Pons (tissue), 1 donor: ENCODE data around the gene ITGB7.

Experiments
- DNase-seq: peaks from one replicate; pipeline ENCODE4 v3.0.0-alpha.2; 2016; ENCODE audit warnings: low spot score

The ITGB7 gene, protein sequence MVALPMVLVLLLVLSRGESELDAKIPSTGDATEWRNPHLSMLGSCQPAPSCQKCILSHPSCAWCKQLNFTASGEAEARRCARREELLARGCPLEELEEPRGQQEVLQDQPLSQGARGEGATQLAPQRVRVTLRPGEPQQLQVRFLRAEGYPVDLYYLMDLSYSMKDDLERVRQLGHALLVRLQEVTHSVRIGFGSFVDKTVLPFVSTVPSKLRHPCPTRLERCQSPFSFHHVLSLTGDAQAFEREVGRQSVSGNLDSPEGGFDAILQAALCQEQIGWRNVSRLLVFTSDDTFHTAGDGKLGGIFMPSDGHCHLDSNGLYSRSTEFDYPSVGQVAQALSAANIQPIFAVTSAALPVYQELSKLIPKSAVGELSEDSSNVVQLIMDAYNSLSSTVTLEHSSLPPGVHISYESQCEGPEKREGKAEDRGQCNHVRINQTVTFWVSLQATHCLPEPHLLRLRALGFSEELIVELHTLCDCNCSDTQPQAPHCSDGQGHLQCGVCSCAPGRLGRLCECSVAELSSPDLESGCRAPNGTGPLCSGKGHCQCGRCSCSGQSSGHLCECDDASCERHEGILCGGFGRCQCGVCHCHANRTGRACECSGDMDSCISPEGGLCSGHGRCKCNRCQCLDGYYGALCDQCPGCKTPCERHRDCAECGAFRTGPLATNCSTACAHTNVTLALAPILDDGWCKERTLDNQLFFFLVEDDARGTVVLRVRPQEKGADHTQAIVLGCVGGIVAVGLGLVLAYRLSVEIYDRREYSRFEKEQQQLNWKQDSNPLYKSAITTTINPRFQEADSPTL

DNA sequence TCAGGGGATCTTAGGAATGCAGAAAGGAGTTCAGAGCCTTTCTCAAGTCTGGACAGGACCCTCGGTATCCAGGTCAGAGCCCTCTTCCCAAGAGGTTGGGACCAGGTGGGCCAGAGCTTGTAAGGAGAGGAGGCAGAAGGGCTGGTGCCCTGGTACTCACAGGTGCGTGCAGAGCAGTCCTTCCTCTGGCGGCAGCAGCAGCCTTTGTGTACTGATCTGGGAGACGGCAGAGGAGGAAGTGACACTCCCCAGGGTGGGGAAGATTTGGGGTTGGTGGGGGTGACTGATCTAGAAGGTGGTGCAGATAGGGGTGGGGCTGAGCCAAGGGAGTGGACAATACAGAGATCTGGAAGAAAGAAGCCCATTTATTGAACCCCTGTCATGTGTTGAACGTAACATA is at the start of gene ITGB7:
Gene ITGB7, minus strand, starts transcription at position 210 of the 400 bp plus-strand sequence. CDS start 6,808 bp downstream, outside the sequence.
- no peak for DNase-seq

DNA sequence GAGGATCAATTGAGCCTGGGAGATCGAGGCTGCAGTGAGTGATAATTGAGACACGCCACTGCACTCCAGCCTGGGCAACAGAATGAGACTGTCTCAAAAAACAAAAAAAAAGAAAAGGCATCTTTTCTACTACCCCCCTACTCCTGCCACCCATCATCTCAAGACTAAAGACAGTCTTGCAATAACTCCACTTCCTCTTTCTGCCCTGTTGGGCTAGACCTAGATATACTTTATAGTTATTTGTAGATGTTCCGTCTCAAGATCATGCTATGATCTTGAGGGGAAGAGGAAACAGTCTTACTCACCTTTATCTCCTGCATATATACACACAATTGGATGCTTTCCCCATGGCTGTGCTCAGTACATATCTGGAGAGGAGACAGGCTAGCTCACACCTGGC is 48.9 kb upstream of the ITGB7 start:
- DNase-seq: no peak

DNA sequence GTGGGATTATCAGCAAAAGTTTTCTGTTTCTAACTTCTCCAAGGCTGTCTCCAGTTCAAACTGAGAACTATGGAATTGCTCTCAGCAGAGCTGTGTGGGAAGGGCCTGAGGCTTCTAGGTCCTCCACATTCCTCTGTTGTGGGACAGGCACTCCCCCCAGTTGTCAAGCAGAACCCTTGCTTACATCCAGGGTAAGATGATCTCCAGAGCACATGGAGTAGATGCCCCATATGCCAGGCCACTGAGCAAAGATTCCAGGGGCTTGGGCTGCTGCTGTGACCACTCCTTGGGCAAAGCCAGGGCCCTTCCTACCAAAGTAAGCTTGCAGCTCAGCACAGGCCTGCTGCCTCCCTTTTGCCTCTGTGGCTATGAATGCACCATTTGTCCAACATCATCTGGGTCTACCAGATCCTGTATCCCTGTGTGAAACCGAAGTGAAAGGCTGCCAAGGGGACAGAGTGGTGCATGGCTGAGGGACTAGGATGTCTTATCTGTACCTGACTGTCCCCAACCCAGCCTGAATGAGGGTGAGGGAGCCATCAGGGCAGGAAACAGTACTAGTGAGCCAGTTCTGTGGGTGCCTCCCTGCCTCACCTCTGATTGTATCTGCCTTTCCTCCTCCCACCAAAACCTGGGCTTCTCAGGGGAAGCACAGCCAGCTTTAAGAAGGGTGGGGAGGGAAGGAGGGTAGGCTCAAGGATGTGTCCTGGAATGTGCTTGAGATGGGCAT is 47.9 kb upstream of the ITGB7 start:
- DNase-seq: no peak

DNA sequence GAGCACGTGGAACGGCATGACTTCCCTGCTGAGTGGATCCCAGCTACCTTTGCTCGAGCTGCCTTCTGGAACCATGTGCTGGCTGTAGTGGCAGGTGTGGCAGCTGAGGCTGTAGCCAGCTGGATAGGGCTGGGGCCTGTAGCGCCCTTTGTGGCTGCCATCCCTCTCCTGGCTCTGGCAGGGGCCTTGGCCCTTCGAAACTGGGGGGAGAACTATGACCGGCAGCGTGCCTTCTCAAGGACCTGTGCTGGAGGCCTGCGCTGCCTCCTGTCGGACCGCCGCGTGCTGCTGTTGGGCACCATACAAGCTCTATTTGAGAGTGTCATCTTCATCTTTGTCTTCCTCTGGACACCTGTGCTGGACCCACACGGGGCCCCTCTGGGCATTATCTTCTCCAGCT is 46.2 kb upstream of the ITGB7 start:
- DNase-seq: no peak

DNA sequence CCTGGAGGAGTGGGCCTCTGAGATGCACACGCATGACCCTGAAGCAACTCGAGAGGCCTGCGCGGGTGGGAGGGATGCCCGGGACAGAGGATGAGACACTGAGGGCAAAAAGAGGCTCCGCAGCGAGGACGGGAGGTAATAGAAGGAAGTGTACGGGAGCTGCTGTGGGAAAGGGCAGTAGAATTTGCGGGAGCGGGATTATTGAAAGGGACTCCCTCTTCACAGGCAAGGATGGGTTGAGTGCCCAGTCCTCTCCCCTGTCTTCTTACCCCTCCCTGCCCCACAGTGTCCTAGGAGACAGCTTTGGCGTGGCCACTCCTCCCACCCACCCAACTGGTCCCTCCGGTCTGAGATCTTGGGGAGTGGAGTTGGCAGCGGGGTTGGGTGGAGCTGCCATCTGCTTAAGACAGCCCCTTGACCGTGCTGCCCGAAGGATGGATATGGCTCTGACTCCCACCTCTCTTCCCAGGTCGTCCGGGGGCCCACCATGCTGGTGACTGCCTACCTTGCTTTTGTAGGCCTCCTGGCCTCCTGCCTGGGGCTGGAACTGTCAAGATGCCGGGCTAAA is 45.4 kb upstream of the ITGB7 start:
- no peak for DNase-seq

DNA sequence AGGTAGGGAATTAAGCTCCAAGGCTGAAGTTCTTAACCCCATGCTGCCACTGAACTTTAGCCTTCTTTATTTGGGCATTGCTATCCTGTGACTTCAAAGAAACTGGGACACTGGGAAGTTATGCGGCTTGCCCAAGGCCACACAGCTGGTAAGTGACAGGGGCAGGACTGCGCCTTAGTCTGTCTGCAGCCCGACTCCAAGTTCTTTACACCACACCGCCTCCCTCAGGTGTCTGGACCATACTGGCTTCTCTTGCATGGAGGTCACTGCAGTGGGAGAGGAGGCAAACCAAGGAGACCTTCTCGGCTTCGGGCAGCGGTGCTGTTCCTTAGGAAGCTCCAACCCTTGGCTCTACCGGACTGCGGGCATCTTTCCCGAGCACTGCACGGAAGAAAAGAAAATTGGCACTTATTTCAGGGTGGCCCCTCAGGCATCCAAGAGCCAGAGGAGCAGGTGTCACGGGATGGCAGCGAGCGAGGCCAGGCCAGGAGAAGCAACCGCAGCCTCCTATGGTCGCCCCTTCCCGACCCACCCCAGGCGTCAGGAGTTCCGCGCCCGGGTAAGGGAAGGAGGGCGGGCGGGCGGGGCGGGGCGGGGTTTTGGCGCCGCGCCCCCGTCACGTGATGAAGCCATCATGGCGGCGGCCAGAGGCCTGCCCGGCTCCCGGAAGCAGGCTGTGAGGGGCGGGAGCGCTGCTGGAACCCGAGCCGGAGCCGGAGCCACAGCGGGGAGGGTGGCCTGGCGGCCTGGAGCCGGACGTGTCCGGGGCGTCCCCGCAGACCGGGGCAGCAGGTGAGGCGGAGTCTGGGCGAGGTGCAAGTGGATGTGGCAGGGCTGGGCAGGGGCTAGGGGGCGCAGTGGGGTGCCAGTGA is 44.7 kb upstream of the ITGB7 start:
- peak; percentile 83 for DNase-seq

DNA sequence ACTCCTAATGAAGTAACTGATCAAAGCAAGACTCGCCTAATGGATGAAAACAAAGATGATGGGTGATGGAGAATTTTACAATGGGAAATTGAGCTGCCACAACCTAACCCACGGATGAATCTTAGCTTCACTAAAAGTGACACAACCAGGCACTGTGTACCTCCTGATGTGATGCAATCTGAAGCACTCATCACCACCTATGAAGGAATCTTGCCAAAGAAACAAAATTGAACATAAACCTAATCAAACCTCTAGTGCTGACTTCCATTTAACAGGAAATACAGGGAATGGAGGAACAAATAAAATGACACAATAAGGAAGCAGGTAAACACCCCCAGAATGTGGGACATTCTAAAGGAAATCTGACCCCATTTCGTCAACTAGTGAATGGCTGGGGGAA is 38.2 kb upstream of the ITGB7 start:
- no peak for DNase-seq

DNA sequence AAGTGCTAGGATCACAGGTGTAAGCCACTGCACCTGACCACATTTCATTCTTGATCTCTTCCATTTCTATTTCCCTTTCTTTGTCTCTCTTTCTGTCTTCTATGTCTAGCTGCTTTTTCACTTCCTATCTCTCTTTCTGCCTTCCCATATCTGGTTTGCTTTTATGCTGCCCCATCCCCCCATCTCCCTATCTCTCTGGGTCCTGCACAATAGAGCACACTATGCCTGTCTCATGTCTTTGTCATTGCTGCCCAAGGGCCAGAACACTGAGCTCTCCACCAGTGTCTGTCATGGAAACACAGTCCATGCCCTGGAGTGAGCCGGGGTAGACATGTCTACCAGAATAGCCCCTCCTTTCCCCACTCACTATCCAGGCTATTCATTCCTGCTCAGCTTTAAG is 37.3 kb upstream of the ITGB7 start:
- DNase-seq: no peak

DNA sequence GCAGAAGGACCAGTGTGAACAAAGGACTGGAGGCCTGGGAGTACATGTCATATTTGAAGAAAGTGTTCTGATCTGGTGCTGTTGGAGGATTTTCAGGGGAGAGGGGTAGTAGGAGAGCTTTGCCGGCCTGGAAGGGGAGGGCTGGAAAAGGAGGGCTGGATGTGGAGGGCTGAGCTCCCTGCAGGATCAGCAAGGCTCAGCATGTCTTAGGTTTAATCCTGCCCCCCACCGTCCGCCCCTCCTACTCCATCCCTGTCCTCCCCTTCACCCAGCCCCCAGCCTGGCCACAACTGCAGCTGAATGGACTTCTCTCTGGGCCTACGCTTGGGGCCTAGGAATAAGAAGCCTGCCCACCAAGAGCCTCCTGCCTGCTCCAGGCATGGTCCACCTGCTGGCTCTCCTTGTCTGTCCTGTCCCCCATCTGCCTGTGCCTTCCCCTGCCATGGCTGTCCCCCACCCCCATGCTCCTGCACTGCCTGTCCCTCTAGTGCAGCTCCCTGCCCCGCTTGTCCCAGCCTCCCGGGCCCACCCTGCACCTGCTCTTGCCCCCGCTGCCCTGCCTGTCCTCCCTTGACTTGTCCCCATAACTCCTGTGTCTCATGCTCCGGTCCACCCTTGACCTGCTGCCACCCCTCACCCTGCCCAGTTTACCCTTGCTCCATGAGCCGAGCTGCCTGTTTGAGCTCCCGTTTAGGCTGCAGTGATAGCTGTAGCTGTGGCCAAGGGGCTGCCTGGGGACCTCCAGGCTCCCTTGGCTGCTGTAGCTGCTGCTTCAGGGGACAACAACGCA is 34.8 kb upstream of the ITGB7 start:
- no peak for DNase-seq

DNA sequence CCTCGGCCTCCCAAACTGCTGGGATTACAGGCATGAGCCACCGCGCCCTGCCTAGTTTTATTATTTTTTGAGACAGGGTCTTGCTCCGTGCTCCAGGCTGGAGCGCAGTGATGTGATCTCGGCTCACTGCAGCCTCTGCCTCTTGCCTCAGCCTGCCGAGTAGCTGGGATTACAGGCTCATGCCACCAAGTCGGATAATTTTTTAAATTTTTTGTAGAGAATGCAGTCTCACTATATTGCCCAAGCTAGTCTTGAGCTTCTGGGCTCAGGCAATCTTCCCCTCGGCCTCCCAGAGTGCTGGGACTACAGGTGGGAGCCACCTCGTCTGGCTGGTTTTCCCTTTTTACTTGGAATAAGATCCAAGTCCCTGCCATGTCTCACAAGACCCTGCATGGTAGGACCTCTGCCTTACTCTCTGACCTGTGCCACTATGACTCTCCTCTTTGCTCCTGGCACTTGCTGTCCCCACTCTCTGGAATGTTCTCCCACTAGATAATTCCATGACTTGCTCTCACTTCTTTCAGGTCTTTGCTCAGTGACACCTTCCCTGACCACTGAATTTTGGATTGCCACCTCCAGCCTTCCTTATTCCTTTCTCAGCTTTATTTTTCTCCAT is 32.7 kb upstream of the ITGB7 start:
- no peak for DNase-seq

DNA sequence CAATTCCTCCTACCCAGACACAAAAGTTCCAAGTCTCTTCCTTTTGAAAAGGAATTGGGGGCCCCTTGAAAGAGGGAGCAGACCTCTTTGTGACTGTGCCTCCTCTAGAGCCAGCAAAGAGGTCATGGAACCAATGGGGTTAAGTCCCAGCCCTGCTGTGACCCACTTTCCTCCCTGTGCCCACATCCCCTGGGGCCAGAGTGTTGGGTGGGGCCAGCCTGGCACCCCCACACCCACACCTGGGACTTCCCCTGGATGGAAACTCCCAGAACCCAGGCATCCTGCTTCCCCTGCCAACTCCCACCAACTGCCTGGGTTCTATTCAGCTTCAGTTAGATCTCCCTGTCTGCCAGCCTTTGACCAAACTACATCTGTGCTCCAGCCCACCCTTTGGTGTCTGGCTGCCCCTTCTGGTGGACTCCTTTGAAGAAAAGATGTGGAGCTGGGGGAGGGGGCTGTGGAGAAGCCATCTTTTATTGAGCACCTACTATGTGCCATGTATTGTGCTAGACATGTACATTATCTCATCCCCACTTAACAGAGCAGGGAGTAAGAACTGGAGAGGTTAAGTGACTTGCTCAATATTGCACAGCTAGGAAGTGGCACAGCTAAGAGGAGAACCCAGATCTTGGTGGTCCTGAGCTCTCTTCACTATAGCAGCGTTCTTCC is 29.5 kb upstream of the ITGB7 start:
- no peak for DNase-seq

DNA sequence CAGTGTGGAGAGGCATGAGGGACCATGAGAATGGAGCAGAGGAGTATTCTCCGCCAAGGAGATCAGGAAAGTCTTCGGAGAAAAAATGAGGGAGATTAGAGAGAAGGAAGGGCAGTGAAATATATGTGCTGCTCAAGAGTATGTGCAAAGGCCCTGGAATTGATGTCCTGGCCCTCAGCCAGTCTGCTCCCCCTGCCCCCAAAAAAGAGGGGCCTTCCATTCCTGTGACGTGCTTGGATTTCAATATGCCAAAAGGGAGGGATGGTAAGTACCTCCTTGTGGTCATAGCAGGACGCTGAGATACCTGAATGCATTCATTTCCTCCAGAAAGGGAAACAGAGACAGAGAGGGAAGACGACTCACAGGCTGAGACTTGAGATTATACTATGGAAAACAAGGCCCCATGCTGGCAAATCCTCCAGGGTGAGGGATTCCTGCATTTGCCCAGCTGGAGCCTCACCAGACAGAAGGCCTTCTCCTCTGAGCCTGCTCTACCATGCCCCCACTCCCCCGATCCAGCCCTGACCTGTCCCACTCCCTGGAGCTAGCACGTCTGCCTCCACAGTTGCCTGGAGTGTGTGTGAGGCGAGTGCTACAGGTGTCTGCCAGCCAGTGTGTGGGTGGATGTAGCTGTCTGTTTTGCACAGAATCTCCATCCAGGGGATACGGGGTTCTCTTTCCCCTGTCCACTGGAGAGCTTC is 28.8 kb upstream of the ITGB7 start:
- no peak for DNase-seq

DNA sequence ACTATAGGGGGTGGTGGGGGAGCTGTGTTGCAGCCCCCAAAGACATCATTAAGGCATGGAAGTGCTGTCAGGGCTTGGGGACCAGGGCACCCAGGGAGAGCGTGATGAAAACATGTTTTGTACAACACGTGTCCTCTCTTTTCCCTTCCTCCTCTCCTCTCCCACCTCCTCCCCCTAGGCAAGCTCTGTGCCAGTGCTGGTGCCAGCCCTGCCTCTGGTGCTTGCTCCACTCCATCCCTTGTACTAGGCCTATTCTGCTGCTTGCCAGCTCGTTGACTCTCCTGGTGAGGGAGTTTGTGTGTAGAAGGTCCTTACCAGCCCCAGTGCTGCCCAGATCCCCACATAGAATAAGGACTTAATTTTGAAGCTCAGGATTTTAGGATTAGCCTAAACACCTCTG is 28.1 kb upstream of the ITGB7 start:
- no peak for DNase-seq

DNA sequence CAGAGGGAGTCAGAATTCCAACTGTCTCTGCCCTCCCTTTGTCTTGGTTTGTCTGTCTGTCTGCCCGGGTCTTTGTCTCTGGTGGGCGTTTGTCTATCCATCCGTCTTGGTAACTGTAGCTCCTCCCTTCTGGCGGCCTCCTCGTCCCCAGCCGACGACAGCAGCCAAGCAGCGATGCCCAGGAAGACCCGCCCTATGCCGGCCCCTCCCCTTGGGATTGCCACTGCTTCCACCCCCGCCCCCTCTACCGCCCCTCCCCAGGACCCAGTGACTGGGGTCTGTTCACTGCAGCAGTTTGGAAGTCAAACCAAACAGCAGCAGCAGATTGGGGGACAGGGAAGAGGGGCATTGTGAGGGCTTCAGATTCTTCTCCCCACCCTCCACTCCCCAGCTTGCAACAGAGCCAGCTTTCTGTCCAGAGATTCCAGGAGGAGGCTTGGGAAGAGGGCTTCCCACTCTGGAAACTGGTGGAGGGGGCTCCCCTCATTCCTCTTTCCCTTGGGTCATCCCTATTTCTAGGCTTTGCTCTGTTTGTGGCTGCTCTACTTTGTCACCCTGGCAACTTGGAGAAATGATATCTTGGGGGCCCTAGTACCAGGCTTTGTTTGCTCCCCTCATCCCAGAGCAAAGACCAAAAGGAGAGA is 27.3 kb upstream of the ITGB7 start:
- no peak for DNase-seq

DNA sequence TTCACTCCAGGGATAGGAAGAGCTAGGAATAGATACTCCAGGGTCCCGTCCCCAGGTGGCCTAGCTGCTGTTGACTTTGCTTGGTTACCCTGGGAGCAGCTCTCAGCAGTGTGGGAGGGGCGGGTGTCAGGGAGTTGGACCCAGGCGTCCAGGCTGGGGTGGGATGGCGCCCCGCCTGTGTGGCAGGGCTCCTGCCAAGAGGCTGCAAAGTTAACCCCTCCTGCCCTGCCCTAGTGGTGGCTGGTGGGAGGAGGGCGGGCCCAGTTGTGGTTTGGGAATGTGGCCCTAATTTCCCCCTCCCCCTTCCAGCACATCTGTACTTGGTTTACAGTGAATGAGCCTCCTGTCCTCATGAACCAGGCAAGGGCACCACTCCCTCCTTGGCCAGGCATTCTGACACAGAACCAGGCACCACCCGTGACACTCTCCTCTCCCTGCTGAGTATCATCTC is 26.6 kb upstream of the ITGB7 start:
- DNase-seq: no peak

DNA sequence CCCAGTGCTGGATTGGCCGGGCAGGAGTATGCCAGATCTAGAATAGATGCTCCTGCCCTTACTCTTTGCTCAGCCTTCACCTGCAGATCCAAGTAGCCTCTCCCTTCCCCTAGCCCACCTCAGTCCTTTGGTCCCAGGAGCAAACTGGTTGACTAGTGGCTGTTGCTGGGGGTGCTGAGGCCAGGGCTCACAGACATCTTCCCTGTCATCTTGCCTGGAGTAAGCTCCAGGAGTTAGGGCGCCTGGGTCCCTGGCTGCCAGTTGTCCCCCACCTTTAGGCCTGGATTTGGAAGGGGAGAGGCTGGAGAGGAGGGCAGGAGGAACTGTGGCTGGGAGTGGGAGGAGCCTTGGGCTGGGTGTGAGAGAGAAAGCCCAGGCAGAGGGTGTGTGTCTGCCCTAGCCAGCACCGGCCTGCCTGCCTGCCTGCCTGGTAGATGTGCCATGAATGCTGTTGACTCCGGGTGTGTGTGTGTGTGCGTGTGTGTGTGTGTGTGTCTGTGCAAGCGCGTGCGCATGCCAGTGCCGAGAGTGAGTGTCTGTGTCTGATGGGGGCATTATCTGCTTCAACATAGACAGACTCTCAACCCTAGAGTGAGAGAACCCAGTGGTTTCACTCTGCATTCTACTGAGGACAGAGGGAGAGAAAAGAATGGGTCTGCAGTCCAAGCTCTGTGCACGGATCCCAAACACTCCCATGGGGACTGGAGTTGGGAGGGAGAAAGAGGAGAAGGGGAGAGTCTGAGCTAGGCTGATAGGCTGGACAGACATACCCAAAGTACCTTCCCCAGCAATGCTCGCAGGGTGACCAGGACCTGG is 25.8 kb upstream of the ITGB7 start:
- DNase-seq: no peak

DNA sequence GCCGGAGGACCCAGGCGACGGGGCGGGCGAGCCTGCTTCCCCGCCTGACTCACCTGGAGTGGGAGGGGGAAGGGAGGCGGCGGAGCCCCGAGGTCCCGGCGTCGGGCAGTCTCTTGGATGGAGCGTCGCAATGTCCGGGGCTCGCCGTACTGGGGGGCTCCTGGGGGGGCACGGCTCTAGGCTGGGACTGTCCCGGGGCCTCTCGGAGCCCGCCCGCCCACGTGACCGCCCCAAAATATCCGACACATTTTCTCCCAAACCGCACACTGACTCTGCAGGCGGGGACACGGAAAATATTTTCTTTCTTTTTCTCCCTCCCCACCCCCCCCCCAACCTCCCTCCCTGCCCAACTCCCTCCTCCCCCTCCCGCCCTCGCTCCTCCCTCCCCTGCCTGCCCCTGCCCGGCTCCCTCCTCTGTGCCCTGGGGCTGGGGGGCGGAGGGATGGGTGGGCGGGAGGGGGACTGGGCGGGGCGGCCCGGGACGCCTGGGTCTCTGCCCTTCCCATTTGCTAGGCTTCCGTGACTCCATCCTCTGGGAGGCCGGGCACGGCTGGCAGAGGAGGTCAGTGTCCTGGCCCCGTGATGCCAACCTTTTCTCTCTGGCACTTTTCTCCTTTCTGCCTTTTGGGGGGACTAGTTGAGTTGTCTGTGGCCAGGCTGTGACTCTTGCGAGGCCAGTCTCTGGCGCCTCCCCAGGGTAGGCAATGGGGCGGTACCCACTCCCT is 25.0 kb upstream of the ITGB7 start, which contains the start of gene RARG:
Gene RARG, minus strand, starts transcription at position 289 of the 725 bp plus-strand sequence. CDS start 4,664 bp downstream, outside the sequence.
- DNase-seq: no peak
